Esophagus squamous epithelium (tissue), 5 donors: ENCODE measurements around the gene SLC35F3. TPM values are rescaled to one million over a fixed set of nuclear protein-coding genes. Genes with fewer than 3 reads are reported as not detected.

Source experiments
- DNase-seq: peaks from one replicate; lab custom pipeline; 2025; lab: John Stamatoyannopoulos, UW
- H3K27ac ChIP-seq, 4 donors: fragments of 200-600 bp; sonication (generic); one replicate each; pipeline ENCODE4 v1.5.1; 2016 to 2019; ENCODE audit warnings: mild to moderate bottlenecking in 1 of 4
- H3K27me3 ChIP-seq, 4 donors: fragments of 200-600 bp; sonication (generic); 1 replicate in 3 of 4; 2 replicates in 1 of 4; pipeline versions ENCODE4 v1.5.1 to v1.6.0; 2017 to 2021; ENCODE audit warnings: antibody characterized with exemption in 1 of 4
- H3K36me3 ChIP-seq, 3 donors: fragments of 200-600 bp; sonication (generic); one replicate each; pipeline ENCODE4 v1.5.1; 2016 to 2019
- H3K4me1 ChIP-seq, 3 donors: fragments of 200-600 bp; sonication (generic); one replicate each; pipeline ENCODE4 v1.5.1; 2017 to 2019
- H3K4me3 ChIP-seq, 4 donors: fragments of 200-600 bp; sonication (generic); 1 replicate in 3 of 4; 2 replicates in 1 of 4; pipeline ENCODE4 v1.5.1; 2016 to 2019; ENCODE audit warnings: mild to moderate bottlenecking in 2 of 4, moderate library complexity in 1 of 4
- H3K9me3 ChIP-seq, 3 donors: fragments of 200-600 bp; sonication (generic); one replicate each; pipeline ENCODE4 v1.5.1; 2016 to 2019
- POLR2A ChIP-seq, 4 donors: fragments of 450-650 bp; IDR thresholded peaks; one replicate each; pipeline ENCODE4 v1.6.1; 2017; ENCODE audit warnings: antibody characterized with exemption in 4 of 4, mild to moderate bottlenecking in 4 of 4, moderate library complexity in 3 of 4
- WGBS, 2 donors: methylation state at CpG; one replicate each; pipeline ENCODE4 v1.1.5; 2018; 5-methylcytosine and 5-hydroxymethylcytosine counted together
- intact Hi-C: fragments of 100-400 bp; cut with DNase I; formaldehyde crosslinking; loops from one replicate; pipeline ENCODE4 v1.15.0; 2022
- total RNA-seq, 4 donors: library from RNA; depleted of rRNA; stranded (reverse); fragments of >200 nt; gene quantifications; one replicate each; pipeline ENCODE4 v1.1.0, GENCODE V29; 2016
- TF ChIP-seq, protein P1 (sequence below), 6 experiments: fragments of 450-650 bp in 4 of 6; fragments of 200-600 bp in 2 of 6; sonication (generic) in 2 of 6; IDR thresholded peaks; one replicate each; pipeline ENCODE4 v1.5.1; 2016 to 2019; ENCODE audit warnings: antibody characterized with exemption in 6 of 6, mild to moderate bottlenecking in 4 of 6, moderate library complexity in 4 of 6
- donor health status: DM: yes; HTN: yes; CAD: no.

SLC35F3 gene
- total RNA-seq, 4 donors from 2014 or later = 0.13 to 0.99 (median 0.55) TPM

- Histone ChIP-seq H3K4me1 (peaks cover 8 to 27% (median 10%) of the 10 kb centered on the region in 3 donors), H3K4me3 (peak overlapping the region; percentile 28 to 64 (median 48)), H3K36me3 (no peaks in the 10 kb centered on the region), H3K27me3 (peaks cover 0 to 73% (median 0%) of the 10 kb centered on the region in 4 donors), H3K27ac (peak overlapping the region in 1 of 4 donors; percentile 17), H3K9me3 (no peaks in the 10 kb centered on the region)
- WGBS, 2 donors = 0 to 1% methylated on average over 3 to 40 of the region's 69 CpGs
- TF ChIP-seq, protein P1, sequence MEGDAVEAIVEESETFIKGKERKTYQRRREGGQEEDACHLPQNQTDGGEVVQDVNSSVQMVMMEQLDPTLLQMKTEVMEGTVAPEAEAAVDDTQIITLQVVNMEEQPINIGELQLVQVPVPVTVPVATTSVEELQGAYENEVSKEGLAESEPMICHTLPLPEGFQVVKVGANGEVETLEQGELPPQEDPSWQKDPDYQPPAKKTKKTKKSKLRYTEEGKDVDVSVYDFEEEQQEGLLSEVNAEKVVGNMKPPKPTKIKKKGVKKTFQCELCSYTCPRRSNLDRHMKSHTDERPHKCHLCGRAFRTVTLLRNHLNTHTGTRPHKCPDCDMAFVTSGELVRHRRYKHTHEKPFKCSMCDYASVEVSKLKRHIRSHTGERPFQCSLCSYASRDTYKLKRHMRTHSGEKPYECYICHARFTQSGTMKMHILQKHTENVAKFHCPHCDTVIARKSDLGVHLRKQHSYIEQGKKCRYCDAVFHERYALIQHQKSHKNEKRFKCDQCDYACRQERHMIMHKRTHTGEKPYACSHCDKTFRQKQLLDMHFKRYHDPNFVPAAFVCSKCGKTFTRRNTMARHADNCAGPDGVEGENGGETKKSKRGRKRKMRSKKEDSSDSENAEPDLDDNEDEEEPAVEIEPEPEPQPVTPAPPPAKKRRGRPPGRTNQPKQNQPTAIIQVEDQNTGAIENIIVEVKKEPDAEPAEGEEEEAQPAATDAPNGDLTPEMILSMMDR (IDR thresholded peaks at IDR 0.05) = no peak
- peak in 1 of 4 donors; percentile 24 for TF ChIP-seq POLR2A (IDR thresholded peaks at IDR 0.05)
- DNase-seq = no peak
- intact Hi-C loops = no loop called here
These were observed 309.8 kb downstream of the SLC35F3 start for GRCh38 chr1:234214129-234214910.

DNA sequence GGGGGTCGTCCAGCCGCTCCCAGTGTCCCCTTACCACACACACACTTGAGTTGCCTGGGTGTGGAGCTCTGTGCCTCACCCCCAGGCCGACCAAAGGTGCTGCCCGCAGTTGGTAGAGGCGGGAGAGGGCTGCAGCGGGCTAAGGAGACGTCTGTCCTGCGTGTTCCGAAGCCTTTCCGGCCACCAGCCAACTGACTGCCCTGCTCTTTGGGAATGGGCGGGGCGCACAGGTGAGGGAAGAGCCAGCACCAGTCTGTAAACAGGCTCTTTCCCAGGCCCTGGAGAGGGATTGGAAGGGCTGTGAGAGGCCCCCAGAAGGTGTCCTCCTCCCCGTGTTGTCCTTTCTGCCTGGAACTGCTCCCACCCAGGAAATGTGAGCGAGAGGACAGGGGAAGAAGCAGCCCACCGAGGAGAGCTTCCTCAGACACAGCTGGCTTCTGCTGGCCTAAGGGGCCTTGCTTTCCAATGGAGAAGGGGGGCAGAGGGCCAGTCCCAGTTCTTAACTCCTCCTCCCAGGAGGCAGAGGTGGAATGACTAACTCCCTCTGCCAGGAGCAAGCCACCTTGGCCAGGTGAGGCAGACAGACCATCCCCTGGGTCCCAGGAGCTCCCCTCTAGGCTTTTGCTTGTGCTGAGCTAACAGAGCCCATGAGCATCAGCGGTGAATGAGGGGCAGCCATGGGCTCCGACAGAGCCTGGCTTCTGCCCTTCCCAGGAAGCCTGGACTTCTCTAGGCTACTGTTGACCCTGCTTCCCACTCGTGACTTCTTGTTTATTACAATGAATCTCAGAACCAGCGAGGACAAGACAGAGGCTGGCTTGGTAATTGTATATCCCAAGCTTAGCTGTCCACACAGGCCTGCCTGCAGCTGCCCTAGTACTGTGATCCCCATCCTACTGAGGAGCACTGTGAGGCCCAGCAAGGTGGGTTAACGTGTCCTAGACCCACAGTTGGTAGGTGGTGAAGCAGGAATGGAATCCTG lies 310.7 kb downstream of the SLC35F3 start:
- 54 to 71% methylated on average over 5 of the region's 20 CpGs for WGBS, 2 donors
- intact Hi-C loops = no loop called here
- H3K36me3 ChIP-seq = no peaks in the 10 kb centered on the region
- H3K9me3 ChIP-seq = no peaks in the 10 kb centered on the region
- H3K27me3 ChIP-seq = peaks cover 0 to 82% (median 0%) of the 10 kb centered on the region in 4 donors
- TF ChIP-seq, protein P1 (IDR thresholded peaks at IDR 0.05) = no peak
- TF ChIP-seq POLR2A (IDR thresholded peaks at IDR 0.05) = no peak
- peak overlapping the region in 1 of 4 donors; percentile 17 for H3K27ac ChIP-seq
- peak overlapping the region; percentile 28 to 64 (median 48) for H3K4me3 ChIP-seq
- H3K4me1 ChIP-seq = peaks cover 8 to 27% (median 10%) of the 10 kb centered on the region in 3 donors
- no peak for DNase-seq

GRCh38 chr1:234216116-234216703 lies 311.7 kb downstream of the SLC35F3 start:
- H3K4me3 ChIP-seq = no peak overlapping the region
- intact Hi-C loops = no loop called here
- H3K27ac ChIP-seq = no peak overlapping the region
- WGBS, 2 donors = 33 to 83% methylated on average over 2 to 4 of the region's 8 CpGs
- H3K9me3 ChIP-seq = no peaks in the 10 kb centered on the region
- DNase-seq = no peak
- H3K36me3 ChIP-seq = no peaks in the 10 kb centered on the region
- H3K27me3 ChIP-seq = peaks cover 0 to 85% (median 0%) of the 10 kb centered on the region in 4 donors
- TF ChIP-seq POLR2A (IDR thresholded peaks at IDR 0.05) = no peak
- TF ChIP-seq, protein P1 (IDR thresholded peaks at IDR 0.05) = no peak
- H3K4me1 ChIP-seq = peaks cover 8 to 27% (median 10%) of the 10 kb centered on the region in 3 donors

DNA sequence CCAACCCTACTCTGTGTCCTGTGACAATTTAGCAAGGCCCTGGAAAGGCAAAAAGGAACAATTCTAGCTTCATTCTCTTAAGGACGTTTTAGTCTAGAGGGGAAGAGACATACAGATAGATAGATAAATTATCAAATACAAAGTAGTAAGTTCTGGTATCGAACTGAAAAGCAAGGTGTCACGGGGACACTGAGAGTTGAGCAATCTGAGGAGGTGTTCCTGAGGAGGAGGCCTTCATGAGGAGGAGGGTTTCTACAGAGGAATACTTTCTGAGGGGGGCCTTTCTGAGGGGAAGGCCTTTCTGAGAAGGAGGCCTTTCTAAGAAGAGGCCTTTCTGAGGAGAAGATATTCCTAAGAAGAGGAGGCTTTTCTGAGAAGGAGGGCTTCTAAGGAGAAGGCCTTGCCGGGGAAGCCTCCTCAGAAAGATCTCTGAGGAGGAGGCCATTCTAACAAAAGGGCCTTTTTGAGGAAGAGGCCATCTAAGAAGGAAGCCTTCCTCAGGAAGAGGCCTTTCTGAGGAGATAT lies 312.9 kb downstream of the SLC35F3 start:
- H3K27me3 ChIP-seq = peaks cover 0 to 87% (median 0%) of the 10 kb centered on the region in 4 donors

More for the DNA sequence above, 312.9 kb downstream of the SLC35F3 start:
- Histone ChIP-seq H3K27ac (no peak overlapping the region), H3K4me3 (no peak overlapping the region), H3K4me1 (peaks cover 8 to 27% (median 10%) of the 10 kb centered on the region in 3 donors), H3K9me3 (no peaks in the 10 kb centered on the region), H3K36me3 (no peaks in the 10 kb centered on the region)
- intact Hi-C loops = no loop called here
- 60 to 83% methylated on average over 4 of the region's 4 CpGs for WGBS, 2 donors
- no peak for TF ChIP-seq POLR2A (IDR thresholded peaks at IDR 0.05)
- TF ChIP-seq, protein P1 (IDR thresholded peaks at IDR 0.05) = no peak
- no peak for DNase-seq
